Activated gamma-delta T cell treated with anti-CD3 and anti-CD28 coated beads, Interleukin-2, amount 50 U/mL, for 16 hours (primary cell): ENCODE measurements around the gene HSF5.

Experiments
- DNase-seq: peaks from one replicate; pipeline ENCODE4 v3.0.0-alpha.2; 2020; ENCODE audit warnings: low read depth

HSF5 gene

DNA sequence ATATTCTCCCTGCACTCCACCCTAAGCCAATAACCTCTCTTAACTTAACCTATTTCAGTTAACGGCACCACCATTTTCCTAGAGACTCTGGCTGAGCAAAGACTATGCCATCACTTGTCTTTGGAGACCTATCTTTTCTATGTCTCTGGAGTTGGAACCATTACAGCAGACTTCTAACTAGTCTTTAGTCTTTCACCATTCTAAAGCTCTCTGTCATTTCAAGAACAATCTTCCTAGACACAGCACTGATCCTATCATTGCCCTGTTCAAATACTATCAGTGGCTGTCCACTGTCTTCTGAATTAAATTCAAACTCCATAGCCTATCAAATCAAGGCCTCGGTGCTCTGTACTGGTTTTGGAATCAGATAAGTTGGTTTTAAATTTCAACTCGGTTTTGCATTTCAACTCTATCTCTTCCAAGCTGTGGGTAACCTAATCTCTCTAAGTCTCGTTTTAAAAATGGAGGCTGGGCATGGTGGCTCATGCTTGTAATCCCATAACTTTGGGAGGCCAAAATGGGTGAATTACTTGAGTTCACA, 102.8 kb downstream of the HSF5 start:
- no peak for DNase-seq

GRCh38 chr17:58384897-58385296, 103.3 kb downstream of the HSF5 start:
- DNase-seq: no peak

DNA sequence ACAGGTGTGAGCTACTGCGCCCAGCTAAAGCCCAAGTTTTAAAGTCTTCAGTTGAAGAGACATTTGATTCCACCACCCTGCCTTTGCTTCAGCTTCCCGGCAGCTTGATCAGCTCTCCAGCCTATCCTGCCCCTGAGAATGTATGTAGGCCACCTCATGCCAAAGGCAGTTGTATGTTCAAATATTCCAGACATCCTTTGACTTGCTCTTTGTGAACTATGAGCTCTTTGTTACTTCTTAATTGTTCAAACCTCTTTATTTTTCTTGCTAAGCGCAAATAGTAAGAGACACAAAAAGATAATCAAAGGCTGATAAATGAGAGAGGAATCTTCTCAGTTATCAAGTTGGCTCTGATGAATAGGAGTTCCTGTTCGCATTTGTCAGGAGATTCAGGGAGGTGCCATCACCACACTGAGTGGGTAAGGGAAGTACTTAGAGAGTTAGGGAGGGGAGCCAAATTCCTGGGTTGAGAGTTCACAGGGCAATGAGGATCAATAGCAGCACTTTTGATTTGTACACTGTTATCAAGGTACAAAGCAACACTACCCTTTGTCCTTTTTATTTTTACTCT, 104.2 kb downstream of the HSF5 start:
- DNase-seq: no peak

- no peak for DNase-seq
Observed at GRCh38 chr17:58382872-58383242, 105.4 kb downstream of the HSF5 start.

DNA sequence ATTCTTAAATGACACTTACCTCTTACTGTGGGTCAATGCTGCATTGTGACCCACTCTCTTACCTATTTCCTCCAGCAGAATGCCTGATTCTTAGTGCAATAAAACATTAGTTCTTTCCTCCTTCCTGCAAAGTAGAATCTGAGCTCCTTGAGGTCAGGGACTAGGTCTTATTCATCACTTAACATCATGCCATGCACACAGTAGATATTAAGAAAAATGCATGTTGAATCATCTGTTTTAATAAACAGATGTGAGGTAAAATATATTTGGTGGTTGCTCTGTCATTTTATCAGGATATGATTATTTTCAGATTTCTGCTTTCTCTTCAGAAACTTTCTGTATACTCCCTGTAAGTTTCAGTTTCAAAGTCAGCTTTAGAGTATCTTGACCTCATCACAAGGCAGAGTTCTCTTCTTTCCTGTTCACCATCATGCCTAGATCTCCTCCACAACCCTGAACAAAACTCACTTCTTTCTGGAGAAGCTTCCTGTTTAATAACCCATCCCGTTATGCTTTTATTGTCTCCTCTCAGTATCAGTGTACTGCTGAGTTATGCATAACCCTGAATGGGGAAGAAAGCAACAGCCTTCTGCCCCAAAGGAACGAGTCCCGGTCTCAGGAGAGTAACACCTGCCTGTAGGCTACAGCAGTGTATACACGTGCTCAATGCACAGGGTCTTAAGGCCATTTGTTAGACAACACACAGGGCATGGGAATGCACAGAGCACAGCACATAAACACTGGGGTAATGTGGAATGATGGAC, 105.9 kb downstream of the HSF5 start:
- no peak for DNase-seq

DNA sequence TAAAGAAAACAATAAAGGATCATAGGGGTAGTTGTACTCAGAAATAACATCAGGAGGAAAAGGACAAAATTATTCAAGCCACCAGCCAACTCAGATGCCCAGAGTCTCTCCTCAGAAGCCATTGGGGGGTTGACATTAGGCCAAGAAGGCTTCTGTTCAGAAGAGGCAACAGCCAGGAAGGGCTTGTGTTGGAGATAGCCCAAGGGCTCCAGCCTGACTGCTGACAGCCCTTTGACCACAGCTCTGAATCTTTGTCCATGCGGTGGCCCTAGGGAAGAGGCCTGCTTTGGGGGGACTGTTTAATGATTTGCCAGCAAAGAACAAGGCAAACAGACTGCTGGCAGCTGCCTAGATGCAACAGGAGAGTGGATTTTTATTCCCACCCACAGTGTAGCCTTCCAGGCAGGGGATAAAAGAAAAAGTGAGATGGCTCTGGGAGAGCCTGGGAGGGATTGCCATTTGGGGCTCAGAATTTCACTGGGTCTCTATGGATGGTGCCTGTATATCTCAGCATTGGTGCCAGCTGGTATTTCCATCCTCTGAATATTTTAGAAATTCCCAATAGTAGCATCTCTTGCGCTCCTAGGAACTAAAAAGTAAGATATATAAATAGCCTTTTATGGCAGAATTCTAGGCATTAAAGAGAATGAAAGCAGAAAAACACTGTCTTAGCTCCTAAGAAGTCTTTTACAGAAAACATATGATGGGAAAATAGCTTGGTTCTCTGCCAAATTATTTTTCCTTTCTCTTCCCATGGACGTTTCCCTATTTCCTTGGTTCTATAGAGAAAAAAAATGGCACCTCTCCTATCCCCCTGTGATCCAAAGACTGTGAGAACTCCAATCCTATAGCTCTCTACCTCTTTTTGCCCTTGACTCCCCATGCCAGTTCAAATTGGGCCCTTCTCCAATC, 106.8 kb downstream of the HSF5 start:
- DNase-seq: no peak

DNA sequence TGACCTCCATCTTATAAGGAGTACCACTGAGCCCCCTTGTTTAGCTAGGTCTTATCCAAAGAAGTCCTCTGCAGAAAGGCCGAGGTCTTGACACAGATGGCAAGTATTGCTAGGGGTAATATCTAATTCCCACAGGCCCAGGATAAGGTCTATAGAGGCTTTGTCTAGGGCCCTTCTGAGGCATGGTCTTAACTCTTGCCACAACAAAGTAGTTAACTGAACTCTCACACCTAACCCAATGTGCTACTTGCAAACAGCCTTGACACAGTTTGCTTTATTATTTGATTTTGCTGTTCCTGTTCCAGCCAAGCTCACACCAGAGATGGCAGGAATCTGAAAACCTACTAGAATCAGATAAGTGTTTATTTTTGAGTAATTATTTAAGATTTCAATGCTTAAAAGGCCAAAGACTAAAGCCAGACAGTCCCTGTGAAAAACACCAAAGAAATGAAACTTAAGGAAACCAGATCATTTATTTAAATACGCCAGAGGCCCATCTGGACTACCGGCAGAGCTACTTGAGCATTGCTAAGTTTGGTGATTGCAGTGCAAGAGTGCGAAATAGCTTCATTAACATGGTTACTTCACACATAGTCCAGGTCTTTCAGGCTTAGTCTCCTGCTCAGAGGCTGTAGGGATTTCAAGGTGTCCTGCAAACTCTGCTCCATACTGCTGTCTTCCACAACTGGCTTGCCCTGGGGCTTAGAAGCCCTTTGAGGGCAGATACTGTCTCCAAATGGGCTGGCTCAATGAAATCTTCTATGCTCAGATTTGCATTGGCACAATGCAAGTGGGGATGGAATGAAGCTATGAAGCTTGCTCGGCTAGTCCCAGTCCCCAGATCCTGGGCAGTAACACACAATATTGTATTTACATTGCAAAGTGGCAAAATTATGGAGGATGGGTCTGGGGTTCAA, 107.7 kb downstream of the HSF5 start:
- DNase-seq: no peak

DNA sequence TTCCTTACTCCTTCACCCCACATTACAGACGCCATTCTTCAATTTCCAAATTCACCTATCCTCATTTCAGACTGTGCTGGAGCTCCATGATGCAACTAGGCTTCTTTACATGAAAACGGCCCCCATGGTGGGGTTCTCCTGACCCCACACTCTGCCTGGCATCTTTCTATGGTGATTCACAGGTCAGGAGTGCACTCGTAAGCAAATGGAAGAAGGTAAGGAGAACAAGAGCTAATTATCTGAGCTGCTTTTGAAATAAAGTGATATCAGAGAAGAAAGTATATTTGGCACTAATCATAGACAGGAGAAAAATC, 108.7 kb downstream of the HSF5 start:
- no peak for DNase-seq

GRCh38 chr17:58378733-58379510, 109.3 kb downstream of the HSF5 start:
- no peak for DNase-seq

GRCh38 chr17:58377661-58378060, 110.5 kb downstream of the HSF5 start:
- no peak for DNase-seq

DNA sequence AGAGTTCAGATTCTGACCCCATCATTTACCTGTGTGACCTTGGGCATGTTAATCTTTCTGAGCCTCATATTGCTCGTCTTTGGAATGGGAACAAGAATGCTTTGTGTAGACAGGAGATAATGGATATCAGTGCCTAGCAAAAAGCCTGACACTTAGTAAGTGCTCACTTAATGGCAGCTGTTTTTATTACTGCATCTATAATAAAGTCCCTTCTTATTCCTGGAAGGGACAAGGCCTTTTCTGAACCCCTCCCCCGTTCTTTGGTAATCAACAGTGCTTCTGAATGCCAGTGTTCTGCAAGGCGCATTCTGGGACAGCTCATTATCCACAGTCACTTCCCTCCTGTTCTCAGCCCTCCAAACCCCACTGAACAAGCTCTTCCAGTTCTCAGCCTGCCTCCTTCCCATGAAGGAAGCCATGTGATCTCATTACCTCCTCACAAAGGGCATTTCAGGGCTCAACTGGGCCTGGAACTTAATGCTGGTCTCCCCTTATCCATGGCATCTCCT, 111.1 kb downstream of the HSF5 start:
- no peak for DNase-seq

- DNase-seq: no peak
Observed at GRCh38 chr17:58376472-58377000, 111.7 kb downstream of the HSF5 start.

GRCh38 chr17:58375811-58376210, 112.4 kb downstream of the HSF5 start:
- DNase-seq: no peak

DNA sequence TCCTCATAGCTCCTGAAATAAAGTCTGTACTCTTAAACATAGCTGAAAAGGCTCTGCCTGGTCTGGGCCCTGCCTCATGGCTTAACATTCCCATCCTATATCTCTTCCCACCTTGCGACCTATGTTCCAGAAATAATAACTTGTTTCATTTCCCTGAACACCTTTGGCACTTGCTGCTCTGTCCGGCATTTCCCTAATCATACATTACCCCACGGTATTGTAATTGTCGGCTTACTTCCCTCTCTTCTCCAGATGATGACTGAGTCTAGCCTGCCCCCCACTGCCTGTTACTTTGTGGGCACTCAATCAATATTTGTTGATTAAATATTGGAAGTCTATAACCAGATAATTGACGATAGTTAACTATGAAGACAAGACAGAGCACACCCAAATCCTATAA, 113.0 kb downstream of the HSF5 start:
- no peak for DNase-seq

DNA sequence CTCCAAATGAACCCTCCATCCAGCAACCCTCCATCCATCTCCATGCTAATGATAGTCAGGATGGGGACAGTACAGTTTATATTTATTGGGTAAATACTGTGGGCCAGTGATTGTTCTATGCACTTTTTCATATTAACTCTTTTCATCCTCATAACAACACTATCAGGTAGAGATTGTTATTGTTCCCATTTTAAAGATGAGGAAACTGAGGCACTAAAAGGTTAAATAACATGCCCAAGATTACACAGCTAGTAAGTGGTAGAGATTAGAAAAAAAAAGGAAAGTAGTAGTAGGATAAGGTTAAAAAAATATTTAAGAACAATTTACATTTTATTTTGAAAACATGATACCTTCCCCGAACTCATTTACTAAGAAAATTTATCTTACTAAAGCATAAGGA, 114.3 kb downstream of the HSF5 start:
- no peak for DNase-seq

DNA sequence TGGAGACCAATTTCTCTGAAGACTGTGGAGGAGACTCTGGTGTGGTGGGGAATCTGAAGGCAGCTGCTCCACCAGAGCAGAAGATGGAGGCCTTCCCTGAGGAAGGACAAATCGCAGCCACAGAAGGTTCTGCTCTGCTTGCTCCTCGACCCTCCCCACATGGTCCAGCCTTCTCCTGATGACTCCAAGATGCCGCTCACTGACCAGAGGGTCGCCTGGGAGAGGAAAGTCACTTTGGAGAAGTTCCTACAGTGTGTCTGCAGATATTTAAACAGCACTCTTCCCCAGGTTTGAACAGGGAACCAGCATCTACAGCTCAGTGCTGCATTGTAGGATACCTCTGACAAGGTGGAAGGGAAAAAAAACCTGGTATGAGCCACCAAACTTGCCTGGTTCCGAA, 115.2 kb downstream of the HSF5 start:
- no peak for DNase-seq

DNA sequence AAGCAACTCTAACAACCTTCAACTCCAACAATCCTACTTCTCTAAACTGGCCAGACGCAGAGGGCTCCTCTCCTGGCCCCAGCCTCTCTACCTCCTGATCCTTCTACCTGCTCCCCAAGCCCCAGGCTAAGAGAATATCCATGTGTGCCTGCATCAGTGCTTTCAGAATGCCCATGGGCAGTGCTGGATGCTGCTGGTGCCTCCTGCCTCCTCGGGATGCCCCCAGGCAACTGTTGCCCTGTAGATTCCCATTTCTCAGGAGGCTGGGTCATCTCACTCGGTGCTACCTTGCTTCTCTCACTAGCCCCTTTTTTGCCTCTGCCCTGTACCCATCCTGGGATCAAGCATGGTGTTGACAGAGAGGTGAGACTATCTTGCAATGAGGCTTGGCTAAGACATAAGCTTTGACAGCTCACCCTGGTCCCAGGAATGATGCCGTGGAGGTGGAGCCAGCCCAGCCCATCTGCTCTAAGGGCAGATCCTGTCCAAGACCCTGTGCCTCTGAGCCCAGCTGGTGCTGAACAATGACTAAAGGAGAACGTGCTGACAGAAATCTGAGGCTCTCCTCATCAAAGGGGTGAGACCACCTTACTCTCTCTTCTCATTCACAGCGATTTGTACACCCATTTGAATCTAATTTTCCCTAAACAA, 116.8 kb downstream of the HSF5 start:
- no peak for DNase-seq

GRCh38 chr17:58370716-58371115, 117.5 kb downstream of the HSF5 start:
- DNase-seq: no peak

GRCh38 chr17:58370309-58370708, 117.9 kb downstream of the HSF5 start:
- no peak for DNase-seq
